Activated T-helper 9 cell treated with anti-CD3 and anti-CD28 coated beads, Interleukin-2, amount 50 U/mL, for 16 hours (primary cell): ENCODE data around the gene THNSL1.
A peak's percentile ranks its signal among the peaks of the same experiment; 100 is the strongest.
"Not testable (repeated sequence)": the region's sequence is repeated elsewhere in the genome, so short reads cannot be mapped to it uniquely, and the experiment has no call there.

Source experiments
- DNase-seq: peaks from one replicate; pipeline ENCODE4 v3.0.0-alpha.2; 2020; ENCODE audit warnings: low read depth

Gene THNSL1

GRCh38 chr10:25011591-25011990, 4.8 kb upstream of the THNSL1 start:
- DNase-seq, result not testable (repeated sequence)

- DNase-seq, result no peak
Observed at GRCh38 chr10:25014579-25014978, 1.8 kb upstream of the THNSL1 start.

GRCh38 chr10:25015828-25016375, 510 bp upstream of the THNSL1 start, which contains the start of gene ENKUR:
Gene ENKUR, minus strand, starts transcription at chr10:25016158. Its CDS starts 222 bp downstream, at chr10:25015936.
- peak; percentile 86 for DNase-seq

DNA sequence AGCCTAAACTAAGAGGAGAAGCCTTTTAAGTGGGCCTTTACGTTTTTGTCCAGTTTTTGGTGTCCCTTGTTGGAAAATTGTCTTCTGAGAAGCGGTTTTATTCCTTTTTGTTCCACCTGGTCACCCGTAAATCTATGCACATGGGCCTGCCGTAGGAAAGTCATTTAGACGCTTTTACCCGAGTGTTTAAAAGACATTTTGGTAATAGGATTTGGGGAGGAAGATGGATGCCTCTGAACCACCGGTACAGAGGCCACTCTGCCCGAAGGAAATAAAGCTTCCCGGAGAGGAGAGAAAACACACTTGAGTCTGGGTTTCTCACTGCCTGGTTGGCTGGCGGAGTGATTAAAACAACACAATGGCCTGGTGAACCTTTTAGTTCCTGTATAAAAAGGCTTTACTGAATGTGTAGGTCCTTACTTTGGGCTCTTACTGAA, 760 bp downstream of the THNSL1 start:
- no peak for DNase-seq

GRCh38 chr10:25017661-25018060, 1.2 kb downstream of the THNSL1 start:
- DNase-seq, result no peak

- DNase-seq, result no peak
Observed at GRCh38 chr10:25018703-25019102, 2.3 kb downstream of the THNSL1 start.

DNA sequence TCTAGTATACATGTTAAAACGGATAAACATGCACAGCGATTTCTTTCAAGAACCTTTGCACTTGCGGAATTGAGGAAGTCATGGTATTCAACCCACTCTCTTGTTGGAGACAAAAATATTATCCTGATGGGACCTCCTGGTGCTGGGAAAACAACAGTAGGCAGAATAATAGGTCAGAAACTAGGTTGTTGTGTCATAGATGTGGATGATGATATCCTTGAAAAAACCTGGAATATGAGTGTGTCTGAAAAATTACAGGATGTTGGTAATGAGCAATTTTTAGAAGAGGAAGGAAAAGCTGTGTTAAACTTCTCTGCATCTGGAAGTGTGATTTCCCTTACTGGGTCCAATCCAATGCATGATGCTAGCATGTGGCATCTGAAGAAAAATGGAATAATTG, 6.9 kb downstream of the THNSL1 start:
- no peak for DNase-seq

- no peak for DNase-seq
Observed at GRCh38 chr10:25024528-25024927, 8.1 kb downstream of the THNSL1 start.

DNA sequence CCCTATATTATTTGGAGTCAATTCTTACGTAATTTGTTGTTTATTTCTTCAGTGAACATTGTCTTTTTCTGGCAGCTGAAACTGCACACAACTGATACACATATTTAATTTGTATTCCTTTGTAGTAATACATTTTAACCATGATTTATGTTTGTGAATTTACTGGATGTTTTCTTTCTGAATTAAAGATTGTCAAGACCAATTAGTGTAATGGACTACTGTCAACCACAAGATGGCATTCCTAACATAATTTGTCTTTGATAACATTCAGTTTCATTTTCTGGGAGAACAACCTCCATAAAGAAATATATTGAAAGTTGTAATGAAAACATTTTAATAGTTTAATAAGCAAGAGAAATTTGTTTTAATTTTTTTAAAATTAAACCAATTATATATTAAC, 10.1 kb downstream of the THNSL1 start:
- no peak for DNase-seq

GRCh38 chr10:25028711-25029110, 12.3 kb downstream of the THNSL1 start:
- DNase-seq, result no peak

DNA sequence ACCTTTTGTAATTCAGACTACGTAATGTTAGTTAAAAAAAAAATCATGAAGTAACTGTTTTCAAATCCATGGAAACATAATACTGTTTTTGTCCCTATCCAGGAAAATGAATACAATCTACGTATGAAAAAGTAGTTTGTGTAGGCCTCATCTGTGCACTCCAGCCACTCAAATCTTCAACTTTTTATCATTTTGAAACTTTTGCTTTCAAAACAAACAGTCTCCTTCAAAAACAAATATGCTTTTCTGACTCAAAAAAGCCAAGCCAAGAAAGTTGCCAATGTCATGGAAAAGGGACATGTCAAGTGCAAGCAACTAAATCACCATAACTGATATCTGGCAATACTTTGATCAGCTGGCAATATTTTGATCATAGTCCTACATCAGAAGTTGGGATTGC, 13.1 kb downstream of the THNSL1 start:
- no peak for DNase-seq

- DNase-seq, result no peak
Observed at GRCh38 chr10:25036381-25036780, 20.0 kb downstream of the THNSL1 start.

- no peak for DNase-seq
Observed at GRCh38 chr10:25038325-25038724, 21.9 kb downstream of the THNSL1 start.

GRCh38 chr10:25039531-25039930, 23.1 kb downstream of the THNSL1 start:
- DNase-seq, result no peak

- DNase-seq, result no peak
Observed at GRCh38 chr10:25046641-25047040, 30.2 kb downstream of the THNSL1 start.

DNA sequence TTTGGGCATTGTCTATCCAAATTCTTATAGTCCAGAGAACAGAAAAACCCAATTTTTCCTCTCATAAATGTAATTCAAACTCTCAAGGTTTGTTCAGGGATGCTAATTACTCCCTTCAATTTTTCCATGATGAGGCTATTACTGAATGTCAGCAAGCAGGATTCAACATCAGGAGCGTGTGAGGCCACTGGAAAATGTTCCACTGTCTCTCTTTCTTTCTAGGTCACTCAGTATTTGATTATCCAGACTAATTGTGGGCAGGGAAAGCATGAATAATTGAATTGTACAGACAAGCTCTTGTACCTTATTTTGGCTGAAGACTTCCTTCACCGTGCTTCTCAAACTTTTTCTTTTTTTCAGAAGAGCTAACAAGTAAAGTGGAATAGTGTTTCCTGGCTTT, 30.7 kb downstream of the THNSL1 start:
- no peak for DNase-seq

DNA sequence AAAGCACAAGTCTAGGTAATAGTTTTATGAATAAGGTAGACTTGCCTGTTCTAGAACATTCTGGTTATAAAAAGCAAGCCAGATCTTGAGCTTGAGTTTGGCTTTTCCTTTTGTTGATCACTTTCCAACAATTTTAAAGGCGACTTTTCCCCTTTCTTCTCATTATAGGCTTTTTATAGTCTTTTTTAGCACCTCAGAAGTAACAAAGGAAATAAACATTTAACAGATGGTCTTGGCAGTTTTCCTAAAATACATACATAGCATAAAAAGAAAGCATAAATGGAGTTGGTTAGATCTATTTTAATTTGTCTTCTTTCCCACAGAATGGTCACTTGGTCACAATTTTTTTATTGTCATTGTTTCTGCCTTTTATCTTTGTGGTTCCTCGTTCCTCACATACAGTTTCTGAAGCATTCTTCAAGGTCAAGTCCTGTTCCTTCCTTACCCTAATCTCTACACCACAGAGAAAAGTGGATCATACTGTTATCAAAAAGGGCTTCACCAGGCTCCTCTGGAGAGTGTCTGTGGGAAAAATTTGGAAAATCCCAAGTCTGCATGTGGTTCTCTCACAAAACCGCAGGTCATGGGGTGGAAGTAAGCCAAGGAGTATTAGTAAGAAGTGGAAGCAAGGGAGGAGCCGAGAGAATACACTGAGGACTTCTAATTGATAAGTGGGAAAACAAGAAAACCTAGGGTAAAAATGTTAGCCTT, 31.3 kb downstream of the THNSL1 start:
- DNase-seq, result no peak

DNA sequence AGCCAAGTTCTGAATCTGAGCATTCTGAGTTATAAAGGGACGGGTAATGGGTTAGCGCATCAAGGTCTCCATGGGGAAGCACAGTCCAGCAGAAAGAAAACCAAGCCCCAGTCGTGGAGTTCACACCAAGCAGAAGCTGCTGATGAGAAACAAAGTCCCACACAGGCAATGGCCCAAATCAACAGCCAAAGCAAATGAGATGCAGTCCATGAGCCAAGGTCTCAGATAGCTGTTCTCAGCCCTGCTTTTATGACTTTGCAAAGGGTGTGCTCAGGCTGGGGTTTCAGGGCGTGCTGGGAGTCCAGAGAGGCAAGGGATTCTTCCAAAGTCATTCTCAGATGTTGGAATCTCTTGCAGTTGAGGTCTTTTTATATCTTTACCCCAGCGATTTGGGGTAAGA, 32.0 kb downstream of the THNSL1 start:
- no peak for DNase-seq

GRCh38 chr10:25049966-25050365, 33.6 kb downstream of the THNSL1 start:
- DNase-seq, result no peak

DNA sequence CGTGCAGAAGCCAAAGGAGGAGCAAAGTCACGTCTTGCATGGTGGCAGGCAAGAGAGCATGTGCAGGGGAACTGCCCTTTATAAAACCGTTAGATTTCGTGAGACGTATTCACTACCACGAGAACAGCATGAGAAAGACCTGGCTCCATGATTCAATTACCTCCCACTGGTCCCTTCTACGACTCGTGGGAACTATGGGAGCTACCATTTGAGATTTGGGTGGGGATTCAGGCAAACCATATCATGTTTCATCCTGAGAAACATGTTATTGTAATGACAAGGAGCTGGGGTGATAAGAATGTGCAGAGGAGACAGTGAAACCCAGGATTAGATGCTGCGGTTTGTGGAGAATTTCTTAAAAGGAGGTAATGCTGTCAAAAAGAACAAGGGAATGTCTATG, 34.0 kb downstream of the THNSL1 start:
- DNase-seq, result no peak

DNA sequence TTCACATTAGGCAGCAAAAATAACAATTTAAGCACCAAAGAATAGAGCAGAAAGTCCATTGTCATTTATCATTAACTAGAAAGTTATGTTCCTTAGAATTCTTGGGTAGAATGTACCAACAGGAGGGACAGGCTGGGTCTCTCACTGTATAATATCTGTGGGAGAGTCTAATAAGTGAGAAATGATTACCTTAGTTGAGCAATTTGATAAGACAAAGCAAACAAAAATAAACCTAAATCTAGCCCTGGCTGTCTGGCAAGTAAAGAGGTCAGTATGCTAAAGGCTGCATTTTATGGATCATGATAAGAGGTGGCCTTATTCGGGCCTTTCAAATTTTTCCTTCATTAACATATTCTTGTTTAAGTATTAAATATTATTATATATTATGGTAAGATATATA, 35.6 kb downstream of the THNSL1 start:
- no peak for DNase-seq

GRCh38 chr10:25056726-25057125, 40.3 kb downstream of the THNSL1 start:
- DNase-seq, result no peak

DNA sequence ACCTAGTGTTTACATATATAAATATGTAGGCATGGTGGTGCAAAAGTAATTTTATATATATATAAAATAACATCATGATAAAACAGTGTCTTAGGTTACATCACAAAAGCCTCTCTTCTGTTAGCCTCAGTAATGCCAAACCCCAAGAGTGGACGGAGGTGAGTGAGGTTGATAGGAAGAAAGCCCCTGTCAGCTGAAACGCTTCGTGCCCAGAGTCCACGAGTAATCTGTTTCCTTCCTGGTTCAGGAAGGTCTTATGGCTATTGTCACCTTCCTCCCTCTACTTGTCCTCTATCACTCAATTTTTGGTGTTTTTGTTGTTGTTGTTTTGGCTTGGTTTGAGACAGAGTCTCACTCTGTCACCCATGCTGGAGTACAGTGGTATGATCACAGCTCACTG, 41.5 kb downstream of the THNSL1 start:
- no peak for DNase-seq

- no peak for DNase-seq
Observed at GRCh38 chr10:25059990-25060389, 43.6 kb downstream of the THNSL1 start.
